HG03159 (cell line): ENCODE data around the gene TWF1.
"Not testable (repeated sequence)": the region's sequence is repeated elsewhere in the genome, so short reads cannot be mapped to it uniquely, and the experiment has no call there.

Experiments
- ATAC-seq: cut with Tn5 transposase; IDR thresholded peaks from one replicate; pipeline ENCODE4 v1.9.1; 2021; ENCODE audit warnings: mild to moderate bottlenecking, moderate library complexity; ENCODE audit not compliant: unreplicated experiment

Gene TWF1

GRCh38 chr12:43806737-43807072 lies 588 bp upstream of the TWF1 start:
- no peak for ATAC-seq

DNA sequence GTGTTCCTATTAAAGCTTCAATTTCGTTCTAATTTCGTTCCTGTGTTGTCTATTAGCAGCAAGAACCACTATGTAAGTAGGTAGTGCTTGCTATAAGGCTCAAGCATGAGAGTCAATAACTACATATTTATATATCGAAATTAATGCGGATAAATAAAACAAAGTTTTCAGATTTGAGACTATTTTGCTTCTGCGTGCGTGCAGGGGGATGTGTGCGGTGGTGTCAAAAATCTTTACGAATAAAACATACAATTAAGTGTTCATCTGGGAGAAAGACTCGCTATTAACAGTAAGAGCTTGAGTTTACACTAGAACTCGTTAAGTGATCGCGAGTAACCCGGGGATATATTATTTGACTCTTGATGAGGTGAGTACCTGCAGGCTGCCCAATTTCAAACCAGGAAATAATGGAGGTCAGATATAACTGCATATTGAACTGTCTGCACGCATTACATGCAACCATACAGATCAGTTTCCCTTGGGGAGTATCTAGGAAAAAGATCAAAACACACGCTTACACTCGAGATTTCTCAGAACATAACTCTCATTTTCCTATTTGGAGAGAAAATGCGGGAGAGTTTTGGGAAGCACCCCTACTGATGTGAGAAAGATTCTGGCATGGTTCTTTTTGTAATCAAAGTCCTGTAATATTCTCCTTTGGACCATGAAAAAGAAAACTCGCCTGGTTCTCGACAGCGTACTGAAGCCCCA lies 813 bp downstream of the TWF1 start:
- ATAC-seq = no peak

GRCh38 chr12:43797561-43798217 lies 8.4 kb downstream of the TWF1 start:
- ATAC-seq = no peak

GRCh38 chr12:43795716-43796280 lies 10.3 kb downstream of the TWF1 start:
- peak; percentile 50 for ATAC-seq

DNA sequence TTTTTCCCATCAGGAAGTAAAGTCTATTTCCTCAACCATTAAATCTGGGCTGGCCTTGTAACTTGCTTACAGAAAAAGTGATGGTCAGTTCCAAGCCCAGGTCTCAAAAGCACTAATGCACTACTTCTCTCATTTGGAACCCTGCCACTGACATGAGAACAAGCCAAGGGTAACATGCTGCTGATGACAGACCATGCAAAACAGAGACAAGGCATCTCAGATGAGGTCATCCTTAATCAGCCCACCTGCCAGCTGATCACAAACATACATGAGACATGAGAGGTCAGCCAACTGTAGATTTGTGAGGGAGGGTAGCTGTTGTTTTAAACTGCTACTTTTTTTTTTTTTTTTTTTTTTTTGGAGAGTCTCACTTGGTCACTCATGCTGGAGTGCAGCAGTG lies 16.2 kb downstream of the TWF1 start:
- no peak for ATAC-seq

- ATAC-seq = no peak
These were observed 19.0 kb downstream of the TWF1 start for GRCh38 chr12:43786899-43787693.

- ATAC-seq = peak; percentile 62
These were observed 29.6 kb downstream of the TWF1 start for GRCh38 chr12:43776498-43776897.

DNA sequence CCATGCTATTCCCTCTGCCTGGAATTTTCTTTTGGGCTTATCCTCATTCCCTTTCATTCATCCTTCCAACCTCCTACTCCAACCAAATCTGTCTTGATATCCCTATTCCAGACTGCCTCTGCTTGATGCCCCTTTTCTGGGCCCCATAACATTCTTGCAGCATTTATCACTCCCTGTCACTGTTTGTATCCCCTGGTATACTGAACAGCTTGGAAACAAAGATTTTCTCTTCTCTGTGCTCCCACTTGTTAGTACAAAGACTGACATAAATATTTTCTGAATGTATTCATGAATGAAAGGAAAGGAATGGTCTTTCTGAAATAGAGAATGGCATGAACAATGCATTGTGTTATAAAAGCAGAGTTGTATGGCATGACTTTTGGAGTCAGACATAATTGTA lies 39.8 kb downstream of the TWF1 start:
- no peak for ATAC-seq

GRCh38 chr12:43764528-43764927 lies 41.6 kb downstream of the TWF1 start:
- ATAC-seq = no peak

GRCh38 chr12:43763769-43764168 lies 42.3 kb downstream of the TWF1 start:
- ATAC-seq = no peak

- no peak for ATAC-seq
These were observed 43.5 kb downstream of the TWF1 start for GRCh38 chr12:43762596-43762995.

DNA sequence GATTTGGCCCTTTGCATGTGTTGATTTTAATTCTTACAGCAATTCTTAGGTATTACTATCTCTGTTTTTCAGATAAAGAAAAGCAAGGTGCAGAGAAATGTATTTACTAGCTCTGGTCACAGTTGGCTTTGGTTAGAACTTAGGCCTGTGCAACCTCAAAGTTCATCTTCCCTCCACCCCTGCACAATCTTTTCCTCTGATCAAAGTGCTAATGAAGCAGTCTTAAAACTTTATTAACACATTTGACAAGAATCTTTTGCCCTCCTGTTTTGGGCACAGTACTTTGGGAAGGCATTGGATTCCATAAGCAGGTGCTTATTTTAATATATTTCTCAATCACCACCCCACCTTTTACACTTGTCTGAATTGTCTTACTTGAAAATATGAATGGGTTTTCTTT lies 44.6 kb downstream of the TWF1 start:
- ATAC-seq = no peak

DNA sequence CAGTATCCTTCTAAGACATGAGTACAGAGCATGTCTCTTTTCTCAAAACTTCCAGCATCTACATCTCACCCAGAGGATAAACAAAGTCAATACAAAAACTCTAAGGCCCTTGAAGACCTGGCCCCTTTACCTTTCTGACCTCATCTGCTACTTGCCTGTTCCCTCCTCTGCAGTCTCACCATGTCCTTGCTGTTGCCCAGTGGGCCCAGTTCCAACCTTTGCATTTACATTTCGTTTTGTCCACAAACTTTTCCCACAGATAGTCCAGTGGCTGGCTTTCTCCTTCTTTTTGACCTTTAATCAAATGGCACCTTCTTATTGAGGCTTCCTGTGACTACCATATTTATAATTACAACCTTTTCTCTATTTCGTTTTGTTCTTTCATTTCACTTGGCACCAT lies 45.7 kb downstream of the TWF1 start:
- ATAC-seq = no peak

- ATAC-seq = peak; percentile 98
These were observed 47.2 kb downstream of the TWF1 start, which contains the start of the genes IRAK4 and PUS7L for GRCh38 chr12:43758728-43759563. TSS of gene IRAK4 (plus strand) at chr12:43758951. CDS start at chr12:43768112, 9,161 bp downstream. TSS of gene PUS7L (minus strand) at chr12:43758790. CDS start at chr12:43755245, 3,545 bp downstream.

DNA sequence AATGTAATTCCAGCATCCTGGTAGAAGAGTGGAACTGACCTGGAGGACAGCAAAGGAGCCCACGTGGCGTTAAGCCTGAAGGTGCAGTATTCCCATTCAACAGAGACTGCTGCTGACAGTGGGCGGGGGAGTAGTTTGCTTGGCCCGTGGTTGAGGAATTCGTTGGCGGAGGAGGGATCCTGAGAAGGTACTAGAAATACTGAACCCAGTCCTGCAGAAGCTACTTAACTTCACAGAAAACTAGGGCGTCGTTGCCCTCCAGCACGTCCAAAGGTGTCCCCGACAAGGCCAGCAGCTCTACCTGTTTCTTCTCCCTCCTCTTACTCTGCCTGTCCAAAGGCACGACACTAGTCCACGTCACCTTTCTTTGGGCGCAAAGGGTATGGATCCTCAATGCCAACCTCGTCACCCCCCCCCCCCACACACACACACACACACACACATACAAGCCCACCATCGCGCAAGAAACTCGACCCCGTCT lies 47.8 kb downstream of the TWF1 start:
- peak; percentile 7 for ATAC-seq

DNA sequence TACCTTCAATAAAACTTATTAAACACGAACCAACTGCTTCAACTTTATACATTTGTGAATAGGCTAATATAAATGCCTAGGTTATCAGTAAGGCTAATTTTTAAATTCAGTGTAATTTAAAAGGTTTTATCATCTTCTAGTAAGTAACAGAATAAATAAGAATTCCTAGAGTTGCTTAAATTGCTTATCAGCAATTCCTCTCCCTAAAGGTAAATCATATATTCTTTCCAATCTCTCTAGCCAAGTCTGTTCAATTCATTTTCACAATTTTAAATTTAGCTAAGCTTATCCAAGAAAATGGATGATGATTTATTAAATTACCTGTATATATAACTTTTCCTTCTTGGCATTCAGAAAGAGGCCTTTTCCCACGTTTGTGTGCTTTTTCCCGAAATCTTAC lies 52.1 kb downstream of the TWF1 start:
- ATAC-seq = no peak

DNA sequence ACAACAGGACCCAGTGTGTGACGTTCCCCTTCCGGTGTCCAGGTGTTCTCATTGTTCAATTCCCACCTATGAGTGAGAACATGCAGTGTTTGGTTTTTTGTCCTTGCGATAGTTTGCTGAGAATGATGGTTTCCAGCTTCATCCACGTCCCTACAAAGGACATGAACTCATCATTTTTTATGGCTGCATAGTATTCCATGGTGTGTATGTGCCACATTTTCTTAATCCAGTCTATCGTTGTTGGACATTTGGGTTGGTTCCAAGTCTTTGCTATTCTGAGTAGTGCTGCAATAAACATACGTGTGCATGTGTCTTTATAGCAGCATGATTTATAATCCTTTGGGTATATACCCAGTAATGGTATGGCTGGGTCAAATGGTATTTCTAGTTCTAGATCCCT lies 54.8 kb downstream of the TWF1 start:
- not testable (repeated sequence) for ATAC-seq

DNA sequence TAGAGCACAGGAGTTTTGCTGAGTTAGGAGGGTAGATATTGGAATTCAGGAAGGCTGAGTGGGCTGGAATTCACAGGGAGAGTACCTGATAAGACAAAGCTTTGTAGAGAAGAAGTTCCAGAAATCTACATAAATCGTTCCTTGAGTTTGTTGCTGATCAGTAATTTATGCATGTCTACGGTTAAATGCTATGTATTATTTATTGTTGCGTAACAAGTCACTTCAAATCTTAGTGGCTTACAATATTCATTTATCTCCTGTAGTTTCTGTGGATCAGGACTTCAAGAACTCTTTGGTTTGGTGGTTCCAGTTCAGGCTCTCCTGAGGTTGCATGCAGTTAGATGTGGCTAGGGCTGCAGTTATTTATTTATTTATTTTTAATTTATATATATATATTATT lies 55.3 kb downstream of the TWF1 start:
- no peak for ATAC-seq

DNA sequence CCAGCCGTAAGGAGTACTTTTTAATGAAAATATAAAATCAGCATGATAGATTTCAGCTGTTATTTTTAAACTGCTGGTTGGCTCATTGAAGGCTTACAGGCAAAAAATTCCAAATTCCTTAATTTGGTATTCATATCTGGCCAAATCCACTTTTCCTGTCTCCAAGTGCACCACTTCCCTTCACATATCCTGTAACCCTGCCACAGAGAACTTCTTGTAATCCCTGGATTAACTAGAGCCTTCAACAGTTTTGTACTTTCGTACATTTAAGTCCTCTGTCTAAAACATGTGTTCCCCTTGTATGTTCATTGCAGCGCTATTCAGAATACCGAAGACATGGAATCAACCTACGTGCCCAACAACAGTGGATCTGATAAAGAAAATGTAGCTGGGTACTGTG lies 57.1 kb downstream of the TWF1 start:
- ATAC-seq = no peak

GRCh38 chr12:43744826-43745225 lies 61.3 kb downstream of the TWF1 start:
- ATAC-seq = no peak
